Endothelial cell of umbilical vein (primary cell): Measurements from ENCODE around the gene ADD2.

ENCODE experiments used
- CTCF ChIP-seq, 2 donors: IDR thresholded peaks; 1 replicate in 1 of 2; 2 replicates in 1 of 2; pipeline ENCODE4 v1.5.1; 2011; ENCODE audit warnings: low read length in 2 of 2, mild to moderate bottlenecking in 2 of 2, moderate library complexity in 2 of 2, control low read depth in 1 of 2, inconsistent platforms in 1 of 2, low read depth in 1 of 2; ENCODE audit not compliant: insufficient read depth in 1 of 2; ENCODE audit errors: extremely low read depth in 1 of 2
- EZH2 ChIP-seq: IDR thresholded peaks from 2 replicates; pipeline ENCODE4 v1.6.1; 2012; ENCODE audit warnings: borderline replicate concordance, low read depth, mild to moderate bottlenecking, moderate library complexity, low read length, inconsistent platforms; ENCODE audit not compliant: severe bottlenecking
- FOS ChIP-seq: IDR thresholded peaks from 2 replicates; pipeline ENCODE4 v1.6.1; 2011; ENCODE audit warnings: mild to moderate bottlenecking, low read length, moderate library complexity, borderline replicate concordance; ENCODE audit not compliant: insufficient read depth
- GATA2 ChIP-seq: IDR thresholded peaks from 2 replicates; pipeline ENCODE4 v1.7.0; 2011; ENCODE audit warnings: low read depth, mild to moderate bottlenecking, moderate library complexity, mixed read lengths, low read length; ENCODE audit not compliant: insufficient read length, insufficient read depth
- JUN ChIP-seq: IDR thresholded peaks from 2 replicates; pipeline ENCODE4 v1.6.1; 2011; ENCODE audit warnings: borderline replicate concordance, low read depth; ENCODE audit not compliant: insufficient read length, insufficient read depth
- POLR2A ChIP-seq: IDR thresholded peaks from 2 replicates; pipeline ENCODE4 v1.6.1; 2012; ENCODE audit warnings: low read depth, mild to moderate bottlenecking, control low read depth, low read length
- POLR2AphosphoS5 ChIP-seq: IDR thresholded peaks from 2 replicates; pipeline ENCODE4 v1.6.1; 2012; ENCODE audit warnings: low read depth, mild to moderate bottlenecking, control low read depth, low read length, moderate library complexity; ENCODE audit not compliant: insufficient read depth
- TF ChIP-seq, protein P1 (sequence below): IDR thresholded peaks from 2 replicates; pipeline ENCODE4 v1.6.1; 2011; ENCODE audit not compliant: insufficient read depth, insufficient read length

DNA sequence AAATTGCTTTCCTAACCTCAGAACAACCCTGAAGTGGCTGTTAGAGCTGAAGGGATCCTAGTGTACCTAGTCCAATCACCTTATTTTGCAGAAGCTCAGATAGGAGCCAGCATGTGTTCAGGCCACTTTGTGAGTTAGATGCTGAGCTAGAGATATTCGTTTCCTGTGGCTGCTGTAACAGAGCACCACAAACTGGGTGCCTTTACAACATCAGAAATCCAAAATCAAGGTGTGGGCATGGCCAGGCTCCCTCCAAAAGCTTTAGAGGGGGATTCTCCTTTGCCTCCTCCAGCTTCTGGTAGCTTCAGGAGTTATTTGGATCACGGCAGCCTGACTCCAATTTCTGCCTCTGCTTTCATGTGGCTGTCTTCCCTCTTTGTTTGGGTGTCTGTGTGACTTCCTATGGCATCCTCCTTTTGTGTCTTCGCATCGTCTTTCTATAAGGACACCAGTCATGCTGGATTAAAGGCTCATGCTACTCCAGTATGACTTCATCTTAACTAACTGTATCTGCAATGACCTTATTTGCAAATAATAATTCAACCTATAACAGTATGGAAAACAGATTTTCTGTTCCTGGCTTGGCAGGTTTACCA is 128.1 kb downstream of the ADD2 start:
- TF ChIP-seq POLR2A = no peak
- no peak for TF ChIP-seq CTCF (IDR thresholded peaks at IDR 0.05; ENCODE audit: extremely low read depth in 1 of 2, insufficient read depth in 1 of 2, low read depth in 1 of 2, low read length in 2 of 2)
- no peak for TF ChIP-seq JUN
- TF ChIP-seq, protein P1, sequence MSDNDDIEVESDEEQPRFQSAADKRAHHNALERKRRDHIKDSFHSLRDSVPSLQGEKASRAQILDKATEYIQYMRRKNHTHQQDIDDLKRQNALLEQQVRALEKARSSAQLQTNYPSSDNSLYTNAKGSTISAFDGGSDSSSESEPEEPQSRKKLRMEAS = no peak
- TF ChIP-seq POLR2AphosphoS5 = no peak
- TF ChIP-seq EZH2 = no peak
- no peak for TF ChIP-seq FOS
- TF ChIP-seq GATA2 = no peak
